ENCODE measurements around the gene C16orf86. TPM values are rescaled to one million over a fixed set of nuclear protein-coding genes. Genes with fewer than 3 reads are reported as not detected.
"Not testable (repeated sequence)": the region's sequence is repeated elsewhere in the genome, so short reads cannot be mapped to it uniquely, and the experiment has no call there.

C16orf86 gene
- total RNA-seq, 1 donor from 2014 or later = 3.4 TPM

DNA sequence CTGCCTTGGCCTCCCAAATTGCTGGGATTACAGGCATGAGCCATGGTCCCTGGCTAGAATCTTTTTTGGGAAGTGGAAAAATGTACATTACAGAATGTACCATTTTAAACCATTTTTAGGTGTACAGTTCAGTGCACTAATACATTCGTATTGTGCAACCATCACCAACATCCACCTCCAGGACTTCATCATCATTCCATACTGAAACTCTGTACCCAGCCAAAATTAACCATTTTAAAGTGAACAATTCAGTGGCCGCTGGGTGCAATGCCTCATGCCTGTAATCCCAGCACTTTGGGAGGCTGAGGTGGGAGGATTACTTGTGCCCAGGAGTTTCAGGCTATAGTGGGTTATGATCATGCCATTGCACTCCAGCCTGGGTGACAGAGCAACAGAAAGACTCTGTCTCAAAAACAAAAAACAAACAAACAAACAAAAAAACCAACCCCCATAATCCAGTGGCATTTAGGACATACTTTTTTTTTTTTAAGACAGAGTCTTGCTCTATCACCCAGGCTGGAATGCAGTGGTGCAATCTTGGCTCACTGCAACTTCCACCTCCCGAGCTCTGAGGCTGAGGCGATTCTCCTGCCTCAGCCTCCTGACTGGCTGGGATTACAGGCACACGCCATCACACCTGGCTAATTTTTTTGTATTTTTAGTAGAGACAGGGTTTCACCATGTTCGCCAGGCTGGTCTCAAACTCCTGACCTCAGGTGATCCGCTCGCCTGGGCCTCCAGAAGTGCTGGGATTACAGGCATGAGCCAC lies 27.1 kb downstream of the C16orf86 start:
- DNase-seq = not testable (repeated sequence)

DNA sequence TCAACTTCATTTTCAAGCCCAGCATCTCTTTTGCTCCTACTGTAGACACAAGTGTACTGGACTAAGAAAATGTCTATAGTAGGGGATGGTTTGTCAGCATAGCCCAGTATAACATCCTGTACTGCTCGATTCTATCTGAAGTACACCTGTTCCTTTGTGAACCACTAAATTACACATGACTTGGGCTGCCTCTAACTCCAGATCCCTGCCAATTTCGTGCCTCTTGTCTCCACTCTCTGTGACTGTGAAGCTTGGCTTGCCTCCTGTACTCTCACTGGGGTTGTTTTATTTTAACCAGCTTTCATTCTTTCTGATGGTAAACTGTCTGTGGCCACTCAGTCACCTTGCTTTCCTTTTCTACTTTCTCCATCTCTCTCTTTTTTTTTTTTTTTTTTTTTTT lies 28.0 kb downstream of the C16orf86 start:
- no peak for DNase-seq

DNA sequence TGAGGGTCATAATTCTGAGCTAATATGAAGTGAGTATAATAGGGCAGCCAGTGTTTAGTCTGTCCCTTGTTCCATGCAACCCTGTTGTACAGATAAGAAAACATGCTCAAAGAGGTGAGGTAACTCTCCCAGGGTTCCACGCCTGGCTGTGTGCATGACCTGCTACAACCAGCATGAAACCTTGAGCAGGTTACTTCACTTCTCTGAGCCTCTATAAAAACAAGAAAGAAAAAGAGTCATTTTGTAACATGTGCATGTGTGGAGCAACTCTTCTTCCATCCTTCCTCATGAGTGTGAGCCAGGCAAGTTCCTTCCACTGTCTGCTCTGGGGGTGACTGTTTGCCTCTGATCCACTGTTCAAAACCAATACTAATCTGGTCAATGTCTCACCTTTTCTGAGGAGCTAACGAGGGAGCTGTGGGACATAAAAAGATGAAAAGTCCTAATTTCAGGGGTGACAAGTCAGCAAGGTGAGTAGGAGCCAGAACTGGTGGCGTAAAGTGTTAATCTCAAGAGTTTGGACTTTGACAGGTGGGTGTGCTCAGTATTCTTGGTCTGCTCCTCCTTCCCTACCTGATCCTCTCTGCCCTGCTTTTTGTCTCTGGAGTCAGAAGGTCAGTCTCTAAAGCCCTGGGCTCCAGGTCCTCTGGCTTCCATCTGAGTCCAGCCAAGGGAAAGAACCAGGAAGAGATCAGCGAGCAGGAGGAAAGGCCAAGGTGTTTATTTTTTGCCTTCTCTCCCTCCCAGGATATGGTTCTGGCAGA lies 31.0 kb downstream of the C16orf86 start:
- DNase-seq = no peak

DNA sequence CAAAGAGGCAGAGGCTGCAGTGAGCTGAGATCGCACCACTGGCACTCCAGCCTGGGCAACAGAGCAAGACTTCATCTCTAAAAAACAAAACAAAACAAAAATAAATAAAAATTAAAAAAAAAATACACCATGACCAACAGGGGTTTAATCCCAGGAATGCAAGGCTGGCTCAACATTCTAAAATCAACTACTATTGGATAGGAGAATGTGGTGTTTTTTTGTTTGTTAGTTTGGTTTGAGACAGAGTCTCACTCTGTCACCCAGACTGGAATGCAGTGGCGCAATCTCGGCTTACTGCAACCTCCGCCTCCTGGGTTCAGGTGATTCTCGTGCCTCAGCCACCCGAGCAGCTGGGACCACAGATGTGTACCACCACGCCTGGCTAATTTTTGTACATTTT lies 32.7 kb downstream of the C16orf86 start:
- no peak for DNase-seq

DNA sequence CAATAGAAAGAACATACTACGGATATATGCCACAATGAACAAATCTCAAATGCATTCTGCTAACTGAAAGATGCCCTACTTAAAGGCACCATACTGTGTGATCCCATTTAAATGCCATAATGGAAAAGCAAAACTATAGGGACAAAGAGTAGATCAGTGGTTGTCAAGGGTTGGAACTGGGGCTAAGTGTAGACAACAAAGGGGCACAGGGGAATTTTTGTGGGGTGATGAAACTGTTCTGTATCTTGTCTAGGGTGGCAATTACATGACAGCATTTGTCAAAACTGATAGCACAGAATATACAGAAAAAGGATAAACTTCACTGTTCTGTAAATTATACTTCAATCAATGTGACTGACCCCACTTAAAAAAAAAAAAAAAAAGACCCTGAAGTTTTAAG lies 34.8 kb downstream of the C16orf86 start:
- DNase-seq = no peak

DNA sequence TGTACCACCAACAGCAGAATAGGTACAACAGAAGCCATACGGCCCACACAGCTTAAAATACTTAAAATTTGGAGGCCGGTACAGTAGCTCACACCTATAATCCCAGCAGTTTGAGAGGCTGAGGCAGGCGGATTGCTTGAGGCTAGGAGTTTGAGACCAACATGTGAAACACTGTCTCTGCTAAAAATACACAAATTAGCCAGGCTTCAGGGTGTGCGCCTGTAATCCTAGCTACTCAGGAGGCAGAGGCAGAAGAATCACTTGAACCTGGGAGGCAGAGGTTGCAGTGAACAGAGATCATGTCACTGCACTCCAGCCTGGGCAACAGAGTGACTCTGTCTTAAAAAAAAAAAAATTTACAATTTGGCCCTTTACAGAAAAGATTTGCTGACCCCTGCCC lies 35.5 kb downstream of the C16orf86 start:
- no peak for DNase-seq

DNA sequence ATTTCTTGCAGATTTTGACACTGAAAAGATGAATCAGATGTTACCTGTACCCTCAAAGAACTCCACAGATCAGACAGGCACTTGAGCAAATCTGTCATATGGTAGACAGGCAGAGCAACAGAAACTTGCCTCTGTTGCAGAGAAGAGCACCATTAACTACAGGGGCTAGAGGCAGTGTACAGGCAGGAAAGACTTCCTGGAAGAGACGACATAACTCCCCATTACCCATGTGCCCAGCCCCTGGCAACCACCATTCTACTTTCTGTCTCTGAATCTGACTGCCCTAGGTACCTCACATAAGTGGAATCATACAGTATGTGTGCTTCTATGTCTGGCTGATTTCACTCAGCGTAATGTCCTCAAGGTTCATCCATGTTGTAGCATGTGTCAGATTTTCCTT lies 37.0 kb downstream of the C16orf86 start:
- no peak for DNase-seq

DNA sequence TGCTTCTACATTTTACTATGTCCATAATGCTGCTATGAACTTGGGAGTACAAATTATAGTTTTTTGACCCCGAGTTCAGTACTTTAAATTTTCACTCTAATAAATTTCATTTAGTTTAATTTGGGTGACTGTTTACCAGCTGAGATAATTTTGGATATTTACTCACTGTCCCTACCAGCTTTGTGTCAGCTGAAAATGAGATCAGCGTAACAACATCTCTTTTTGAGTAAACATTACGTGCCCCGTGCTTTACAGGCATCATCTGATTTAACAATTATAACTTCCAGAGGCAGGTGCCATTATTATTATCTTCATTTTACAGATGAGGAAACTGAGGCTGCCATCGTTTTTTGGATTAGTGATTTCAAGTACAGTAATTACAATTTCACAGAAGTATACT lies 37.5 kb downstream of the C16orf86 start:
- no peak for DNase-seq

DNA sequence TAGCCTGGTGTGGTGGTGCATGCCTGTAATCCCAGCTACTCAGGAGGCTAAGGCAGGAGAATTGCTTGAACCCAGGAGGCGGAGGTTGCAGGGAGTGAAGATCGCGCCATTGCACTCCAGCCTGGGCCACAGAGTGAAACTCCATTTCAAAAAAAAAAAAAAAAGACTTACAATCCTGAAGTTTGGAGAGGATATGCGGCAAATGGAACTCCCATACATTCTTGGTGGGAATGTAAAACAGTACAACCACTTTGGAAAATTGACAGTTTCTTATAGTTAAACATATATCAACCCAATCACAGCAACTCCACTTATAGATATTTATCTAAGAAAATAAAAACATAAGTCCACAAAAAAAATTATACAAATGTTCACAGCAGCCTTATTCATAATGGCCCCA lies 40.6 kb downstream of the C16orf86 start:
- no peak for DNase-seq

DNA sequence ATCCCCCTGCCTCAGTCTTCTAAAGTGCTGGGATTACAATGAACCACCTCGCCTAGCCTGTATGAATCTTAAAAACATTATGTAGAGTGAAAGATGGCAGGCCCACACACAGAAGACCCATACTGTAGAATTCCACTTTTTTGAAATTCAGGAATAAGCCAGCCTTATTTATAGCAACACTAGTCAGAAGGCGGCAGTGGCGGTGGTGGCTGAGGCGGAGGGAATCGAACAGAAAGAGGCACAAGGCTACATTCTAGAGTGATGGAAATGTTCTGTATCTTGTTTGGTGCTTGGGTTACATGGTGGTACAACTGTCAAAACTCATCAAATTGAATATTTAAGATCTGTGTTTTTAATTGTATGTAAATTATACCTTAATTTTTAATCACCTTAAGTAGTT lies 41.2 kb downstream of the C16orf86 start:
- no peak for DNase-seq

DNA sequence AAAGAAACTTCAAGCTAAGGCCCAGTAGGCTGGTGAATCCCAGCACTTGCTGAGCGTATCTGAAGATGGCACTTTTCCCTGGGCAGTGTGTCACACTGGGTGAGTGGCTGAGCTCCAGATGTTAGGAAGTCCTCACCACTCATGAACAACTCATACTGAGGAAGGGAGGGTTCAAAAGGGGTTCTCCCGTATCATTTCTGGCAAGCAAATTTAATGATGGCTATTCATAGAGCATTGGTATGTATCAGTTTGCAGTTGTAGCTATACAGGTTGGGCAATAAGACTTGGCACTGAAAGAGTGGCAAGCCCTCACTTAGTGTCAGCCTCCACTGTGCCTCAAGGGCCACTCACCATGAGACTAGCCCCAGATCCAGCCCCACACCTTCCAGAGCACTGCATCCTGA lies 41.8 kb downstream of the C16orf86 start:
- no peak for DNase-seq

DNA sequence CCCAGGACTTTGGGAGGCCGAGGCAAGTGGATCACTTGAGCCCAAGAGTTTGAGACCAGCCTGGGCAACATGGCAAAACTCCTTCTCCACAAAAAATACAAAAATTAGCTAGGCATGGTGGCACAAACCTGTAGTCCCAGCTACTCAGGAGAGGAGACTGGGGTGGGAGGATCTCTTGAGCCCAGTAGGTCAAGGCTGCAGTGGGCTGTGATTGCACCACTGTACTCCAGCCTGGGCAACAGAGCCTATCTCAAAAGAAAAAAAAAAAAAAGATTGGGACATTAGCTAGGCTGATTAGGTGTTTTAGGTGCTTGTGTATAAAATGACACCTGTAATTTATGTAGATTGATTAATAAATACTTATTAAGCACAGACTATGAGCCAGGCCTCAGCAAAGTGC lies 42.4 kb downstream of the C16orf86 start:
- DNase-seq = no peak

DNA sequence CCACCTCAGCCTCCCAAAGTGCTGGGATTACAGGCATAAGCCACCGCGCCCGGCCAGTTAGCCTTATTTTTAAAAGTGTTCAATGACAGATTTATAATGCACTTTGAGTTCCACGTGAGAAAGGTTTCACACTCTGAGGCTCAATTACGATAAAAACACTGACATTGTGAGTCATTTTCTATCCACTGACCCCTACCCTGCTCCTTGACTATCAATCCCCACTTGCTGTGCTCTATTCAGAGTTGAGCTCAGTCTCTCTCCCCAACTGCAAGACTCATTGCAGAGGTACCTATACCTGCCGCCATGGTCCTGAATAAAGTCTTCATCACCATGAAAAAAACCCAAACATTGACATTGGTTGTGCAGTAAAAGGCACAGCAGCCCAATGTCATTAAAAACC lies 44.0 kb downstream of the C16orf86 start:
- DNase-seq = no peak

DNA sequence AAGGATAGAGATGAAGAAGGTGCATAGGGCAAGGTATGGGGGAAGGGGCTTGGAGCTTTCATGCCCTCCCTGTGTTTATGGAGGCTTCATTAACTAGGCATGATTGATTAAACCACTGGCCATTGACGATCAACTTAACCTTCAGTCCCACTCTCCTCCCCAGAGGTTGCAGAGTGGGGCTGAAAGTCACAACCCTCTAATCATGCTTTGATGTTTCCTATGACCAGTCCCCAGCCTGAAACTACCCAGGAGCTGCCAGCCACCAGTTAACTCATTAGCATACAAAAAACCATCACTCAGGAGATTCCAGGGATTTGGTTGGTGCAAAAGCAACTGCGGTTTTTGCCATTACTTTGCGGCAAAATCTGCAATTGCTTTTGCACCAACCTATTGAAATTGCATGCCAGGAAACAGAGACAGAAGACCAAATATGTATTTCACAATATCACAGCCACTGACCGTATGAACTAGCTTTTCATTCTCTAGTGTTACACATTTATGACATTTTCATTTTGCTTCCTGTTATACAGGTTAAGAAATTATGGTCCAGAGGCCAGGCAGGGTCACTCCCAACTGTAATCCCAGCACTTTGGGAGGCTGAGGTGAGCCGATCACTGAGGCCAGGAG lies 47.1 kb downstream of the C16orf86 start:
- DNase-seq = no peak

DNA sequence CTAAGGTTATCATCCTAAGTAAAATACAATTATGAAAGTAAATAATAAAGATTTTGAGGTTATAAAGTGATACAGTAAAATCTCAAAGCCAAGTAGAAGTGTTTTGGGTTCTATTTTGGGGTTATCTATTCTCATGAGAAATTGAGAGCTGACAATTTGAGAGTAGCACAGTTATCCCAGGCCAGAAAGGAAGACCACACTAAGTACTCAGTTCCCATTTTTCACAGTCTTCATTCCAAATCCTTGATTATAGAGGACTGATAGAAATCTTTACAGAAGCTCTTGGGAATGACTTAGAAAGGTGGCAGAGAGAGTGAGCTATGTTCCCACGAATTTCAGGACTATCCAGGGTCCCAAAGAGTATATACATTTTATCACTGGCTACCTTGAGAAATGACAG lies 47.9 kb downstream of the C16orf86 start:
- no peak for DNase-seq

DNA sequence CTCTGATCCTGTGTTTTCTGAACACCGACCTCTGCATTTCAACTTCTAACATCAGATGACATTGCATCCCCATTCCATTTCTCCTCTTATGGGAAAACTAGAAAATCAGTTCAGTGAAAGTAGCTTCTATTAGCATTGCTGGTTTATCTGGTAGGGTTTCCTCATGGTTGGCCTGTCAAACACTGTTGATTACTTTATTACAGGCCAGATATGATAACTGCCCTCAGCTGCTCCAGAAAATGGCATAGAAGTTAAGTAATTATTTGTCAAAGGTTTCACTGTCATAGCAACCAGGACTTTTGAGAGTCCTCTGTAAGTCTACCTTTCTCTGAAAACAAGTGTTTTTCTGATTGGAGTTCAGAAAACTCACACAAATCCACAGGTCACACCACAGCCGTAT lies 49.5 kb downstream of the C16orf86 start:
- DNase-seq = no peak

Other genes with a start within 250 kb of the C16orf86 start
- gene HSD11B2, start 235.7 kb upstream of the C16orf86 start, total RNA-seq = 7.8 TPM
- gene ATP6V0D1, start 185.7 kb upstream of the C16orf86 start, total RNA-seq = 90.3 TPM
- gene AGRP, start 183.3 kb upstream of the C16orf86 start, total RNA-seq = not detected
- gene RIPOR1, start 138.0 kb upstream of the C16orf86 start, total RNA-seq = 50.5 TPM
- 40.0 TPM for gene CTCF, start 104.3 kb upstream of the C16orf86 start, total RNA-seq
- gene CARMIL2, start 21.7 kb upstream of the C16orf86 start, total RNA-seq = 2.3 TPM
- 7.3 TPM for gene ACD, start 6.6 kb upstream of the C16orf86 start, total RNA-seq
- gene PARD6A, start 5.9 kb upstream of the C16orf86 start, total RNA-seq = 2.2 TPM
- gene ENKD1, start 64 bp upstream of the C16orf86 start, total RNA-seq = 13.6 TPM
- gene GFOD2, start 52.5 kb downstream of the C16orf86 start, total RNA-seq = 12.5 TPM
- gene RANBP10, start 139.7 kb downstream of the C16orf86 start, total RNA-seq = 10.5 TPM
- 1.1 TPM for gene TSNAXIP1, start 140.1 kb downstream of the C16orf86 start, total RNA-seq
- gene THAP11, start 175.5 kb downstream of the C16orf86 start, total RNA-seq = 50.7 TPM
- 124 TPM for gene NUTF2, start 180.1 kb downstream of the C16orf86 start, total RNA-seq
- gene CENPT, start 180.9 kb downstream of the C16orf86 start, total RNA-seq = 20.8 TPM
- gene EDC4, start 206.2 kb downstream of the C16orf86 start, total RNA-seq = 67.6 TPM
- gene NRN1L, start 218.1 kb downstream of the C16orf86 start, total RNA-seq = not detected
- 18.9 TPM for gene PSKH1, start 226.4 kb downstream of the C16orf86 start, total RNA-seq

Measured in tongue (tissue), 2 donors.